ENCODE measurements around the gene SPATA7. TPM values are rescaled to one million over a fixed set of nuclear protein-coding genes. Genes with fewer than 3 reads are reported as not detected.
"Not testable (repeated sequence)": the region's sequence is repeated elsewhere in the genome, so short reads cannot be mapped to it uniquely, and the experiment has no call there.

Gene SPATA7
- total RNA-seq, 1 donor from 2014 or later, result 17.6 TPM

GRCh38 chr14:88380405-88380804 is 5.1 kb upstream of the SPATA7 start:
- no peak for DNase-seq
- Mint-ChIP-seq H3K36me3 (ENCODE audit: unreplicated experiment) (no peaks in the 10 kb centered on the region), H3K27ac (ENCODE audit: unreplicated experiment) (no peak overlapping the region), H3K9me3 (ENCODE audit: unreplicated experiment) (peaks cover 1% of the 10 kb centered on the region), H3K27me3 (ENCODE audit: unreplicated experiment) (peaks cover 2% of the 10 kb centered on the region), H3K4me3 (ENCODE audit: unreplicated experiment) (no peak overlapping the region), H3K4me1 (ENCODE audit: low read depth, unreplicated experiment) (peaks cover 4% of the 10 kb centered on the region)
- TF ChIP-seq CTCF (IDR thresholded peaks at IDR 0.05; ENCODE audit: partially characterized antibody, unreplicated experiment), result no peak

GRCh38 chr14:88381634-88382033 is 3.8 kb upstream of the SPATA7 start:
- not testable (repeated sequence) for H3K4me3 Mint-ChIP-seq (ENCODE audit: unreplicated experiment); H3K4me1 Mint-ChIP-seq (ENCODE audit: low read depth, unreplicated experiment); H3K9me3 Mint-ChIP-seq (ENCODE audit: unreplicated experiment); H3K27ac Mint-ChIP-seq (ENCODE audit: unreplicated experiment); DNase-seq; H3K27me3 Mint-ChIP-seq (ENCODE audit: unreplicated experiment); H3K36me3 Mint-ChIP-seq (ENCODE audit: unreplicated experiment)

GRCh38 chr14:88384718-88385117 is 739 bp upstream of the SPATA7 start:
- DNase-seq, result no peak
- Mint-ChIP-seq H3K9me3 (ENCODE audit: unreplicated experiment) (peaks cover 1% of the 10 kb centered on the region), H3K4me3 (ENCODE audit: unreplicated experiment) (peak overlapping the region; percentile 93), H3K27ac (ENCODE audit: unreplicated experiment) (peak overlapping the region; percentile 94), H3K36me3 (ENCODE audit: unreplicated experiment) (no peaks in the 10 kb centered on the region), H3K27me3 (ENCODE audit: unreplicated experiment) (no peaks in the 10 kb centered on the region), H3K4me1 (ENCODE audit: low read depth, unreplicated experiment) (peaks cover 4% of the 10 kb centered on the region)
- no peak for TF ChIP-seq CTCF (IDR thresholded peaks at IDR 0.05; ENCODE audit: partially characterized antibody, unreplicated experiment)

- Mint-ChIP-seq H3K27me3 (ENCODE audit: unreplicated experiment) (no peaks in the 10 kb centered on the region), H3K4me1 (ENCODE audit: low read depth, unreplicated experiment) (peaks cover 4% of the 10 kb centered on the region), H3K27ac (ENCODE audit: unreplicated experiment) (peak overlapping the region; percentile 92), H3K36me3 (ENCODE audit: unreplicated experiment) (no peaks in the 10 kb centered on the region), H3K4me3 (ENCODE audit: unreplicated experiment) (peak overlapping the region; percentile 89), H3K9me3 (ENCODE audit: unreplicated experiment) (peaks cover 1% of the 10 kb centered on the region)
- DNase-seq, result no peak
- TF ChIP-seq CTCF (IDR thresholded peaks at IDR 0.05; ENCODE audit: partially characterized antibody, unreplicated experiment), result no peak
Observed at GRCh38 chr14:88386256-88386794, 868 bp downstream of the SPATA7 start.

- no peak for DNase-seq
- Mint-ChIP-seq H3K4me1 (ENCODE audit: low read depth, unreplicated experiment) (peaks cover 4% of the 10 kb centered on the region), H3K36me3 (ENCODE audit: unreplicated experiment) (no peaks in the 10 kb centered on the region), H3K27me3 (ENCODE audit: unreplicated experiment) (no peaks in the 10 kb centered on the region), H3K9me3 (ENCODE audit: unreplicated experiment) (peaks cover 1% of the 10 kb centered on the region), H3K27ac (ENCODE audit: unreplicated experiment) (no peak overlapping the region), H3K4me3 (ENCODE audit: unreplicated experiment) (no peak overlapping the region)
- no peak for TF ChIP-seq CTCF (IDR thresholded peaks at IDR 0.05; ENCODE audit: partially characterized antibody, unreplicated experiment)
Observed at GRCh38 chr14:88388741-88389282, 3.4 kb downstream of the SPATA7 start.

Measured in glutamatergic neuron (in vitro differentiated cells).